M059J (cell line): ENCODE measurements around the gene SLC6A4. TPM values are rescaled to one million over a fixed set of nuclear protein-coding genes. Genes with fewer than 3 reads are reported as not detected.
"Not testable (repeated sequence)": the region's sequence is repeated elsewhere in the genome, so short reads cannot be mapped to it uniquely, and the experiment has no call there.

Experiments
- DNase-seq: peaks from one replicate; pipeline ENCODE4 v3.0.0-alpha.2; 2012; ENCODE audit warnings: low read depth
- total RNA-seq: library from RNA; depleted of rRNA; stranded (reverse); fragments of >200 nt; shearing (Covaris generic); gene quantifications from 2 replicates; pipeline ENCODE4 v1.2.3, GENCODE V29; 2014

Gene SLC6A4
- total RNA-seq, 1 experiment from 2014 or later: 0.12 TPM

DNA sequence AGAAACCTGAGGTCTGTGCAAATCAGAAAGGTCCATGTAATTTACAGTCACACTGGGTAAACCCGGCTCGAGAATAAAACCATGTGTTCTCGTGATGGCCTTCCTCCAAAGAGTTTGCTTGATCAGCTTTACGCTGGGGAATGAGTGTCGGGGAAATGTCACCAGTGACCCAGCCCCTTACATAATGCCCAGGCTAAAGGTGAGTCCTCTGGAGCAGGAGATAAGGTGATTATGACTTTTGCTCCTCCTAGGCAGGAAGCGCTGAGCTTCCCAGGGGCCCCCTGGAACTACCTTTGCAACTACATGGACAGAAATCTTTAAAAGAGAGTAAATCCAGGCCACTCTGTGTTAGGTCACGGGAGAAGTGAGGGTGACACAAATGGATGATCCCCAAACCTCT lies 15.7 kb downstream of the SLC6A4 start:
- no peak for DNase-seq

- no peak for DNase-seq
Measured at GRCh38 chr17:30219315-30219714, 16.2 kb downstream of the SLC6A4 start.

DNA sequence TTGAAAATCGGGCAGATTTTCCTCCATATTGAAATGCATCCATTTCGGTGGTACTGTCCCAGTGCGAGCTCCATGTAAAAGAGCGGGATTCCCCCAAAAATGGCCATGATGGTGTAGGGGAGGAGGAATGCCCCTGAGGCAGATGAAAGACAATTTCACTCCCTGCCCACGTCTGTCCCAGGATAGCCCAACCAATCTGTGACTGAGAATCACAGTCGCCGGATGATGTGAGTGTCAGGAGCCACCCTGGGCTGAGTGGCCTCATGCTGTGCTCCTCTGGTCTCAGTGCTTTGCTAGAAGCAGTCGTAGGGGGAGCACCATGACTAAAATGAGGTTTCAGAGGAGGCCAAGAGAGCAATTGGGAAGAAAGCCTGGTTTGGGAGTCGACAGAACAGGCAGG lies 16.7 kb downstream of the SLC6A4 start:
- DNase-seq: no peak

DNA sequence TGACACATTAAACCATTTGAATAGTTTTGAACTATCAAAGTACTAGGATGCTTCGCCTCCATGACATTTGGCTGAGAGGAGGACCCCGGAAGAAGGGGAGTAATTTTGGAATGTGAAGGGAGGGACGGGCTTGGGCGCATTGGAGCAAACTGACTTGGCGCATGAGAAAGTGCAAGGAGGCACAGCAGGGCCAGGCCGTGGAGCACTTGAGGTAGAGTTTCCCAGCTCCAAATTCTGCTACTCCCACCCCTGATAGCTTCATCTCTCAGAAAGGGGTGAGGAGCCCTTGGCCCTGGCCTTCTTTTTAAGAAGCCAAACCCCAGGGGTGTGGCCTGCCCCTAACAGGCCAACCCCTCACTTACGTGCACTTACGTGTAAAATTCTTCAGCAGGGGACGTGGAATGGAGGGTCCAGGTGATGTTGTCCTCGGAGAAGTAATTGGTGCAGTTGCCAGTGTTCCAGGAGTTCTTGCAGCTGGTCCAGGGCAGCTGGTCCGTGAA lies 17.7 kb downstream of the SLC6A4 start:
- DNase-seq: no peak

DNA sequence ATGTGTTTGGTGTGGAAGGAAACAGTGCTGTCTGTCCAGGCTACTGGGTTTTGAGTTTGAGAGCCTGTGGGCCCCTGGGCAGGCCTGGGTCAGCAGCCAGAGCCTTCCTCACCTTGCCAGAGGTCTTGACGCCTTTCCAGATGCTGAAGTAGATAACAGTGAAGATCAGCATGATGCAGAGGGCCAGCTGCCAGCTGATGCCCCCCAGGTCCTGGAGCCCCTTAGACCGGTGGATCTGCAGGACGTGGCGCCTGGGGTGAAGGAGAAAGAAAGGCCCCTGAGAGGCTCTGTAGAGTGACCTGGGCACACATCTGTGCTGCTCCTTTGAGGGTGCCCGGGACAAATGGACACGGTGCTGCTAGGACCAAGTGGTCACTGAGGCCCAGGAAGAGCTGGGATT lies 18.4 kb downstream of the SLC6A4 start:
- no peak for DNase-seq

DNA sequence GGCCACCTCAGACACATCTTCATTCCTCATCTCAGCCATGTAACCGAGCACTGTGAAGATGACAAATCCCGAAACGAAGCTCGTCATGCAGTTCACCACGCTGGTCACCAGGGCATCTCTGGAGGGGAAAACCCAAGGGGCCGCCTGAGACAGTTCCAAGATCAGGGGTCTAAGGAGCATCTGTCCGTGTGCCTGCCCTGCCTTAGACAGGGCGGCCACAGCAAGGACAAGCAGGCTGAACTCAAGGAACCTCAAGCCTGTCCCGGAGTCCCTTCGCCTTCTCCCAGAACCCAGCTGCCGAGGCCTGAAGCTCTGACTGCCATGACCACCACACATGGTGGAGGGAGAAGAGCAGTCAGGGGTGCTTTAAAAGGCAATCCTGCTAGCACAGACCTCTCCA lies 22.7 kb downstream of the SLC6A4 start:
- DNase-seq: no peak

DNA sequence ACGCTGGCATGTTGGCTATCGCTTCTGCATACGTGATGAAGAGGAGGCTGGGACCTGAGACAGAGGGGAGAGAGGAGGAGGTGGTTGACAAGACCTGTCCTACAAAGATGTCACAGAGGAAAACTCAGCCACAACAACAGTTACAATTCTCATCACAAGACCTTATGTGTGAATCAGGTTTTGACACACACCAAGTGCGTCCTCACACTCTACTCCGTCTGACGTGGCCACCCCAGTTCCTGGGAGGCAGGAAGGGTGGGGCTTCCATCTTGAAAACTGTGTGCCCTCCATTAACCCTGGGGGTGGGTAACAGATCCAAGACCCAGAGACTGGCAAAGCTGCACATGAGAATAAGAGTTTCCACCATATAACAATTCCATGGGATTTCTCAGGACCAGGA lies 24.1 kb downstream of the SLC6A4 start:
- DNase-seq: no peak

DNA sequence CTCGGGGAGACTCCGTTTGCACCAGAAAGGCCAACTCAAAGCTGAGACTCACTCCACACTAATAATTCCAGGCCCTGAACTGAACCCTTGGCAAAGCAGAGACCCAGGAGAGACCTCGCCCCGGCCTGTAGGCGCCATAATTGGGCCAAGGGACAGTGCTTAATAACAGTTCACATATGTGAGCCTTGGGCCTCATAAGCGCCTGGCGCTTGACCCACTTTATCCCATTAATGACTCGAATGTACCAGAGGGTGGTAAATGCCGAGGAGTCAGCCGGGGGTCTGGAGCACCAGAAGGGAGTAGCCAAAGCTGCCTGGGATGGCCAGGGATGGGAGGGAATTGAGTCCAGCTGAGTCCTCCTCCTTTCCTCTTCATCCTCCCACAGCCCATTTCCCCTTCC lies 24.6 kb downstream of the SLC6A4 start:
- no peak for DNase-seq

DNA sequence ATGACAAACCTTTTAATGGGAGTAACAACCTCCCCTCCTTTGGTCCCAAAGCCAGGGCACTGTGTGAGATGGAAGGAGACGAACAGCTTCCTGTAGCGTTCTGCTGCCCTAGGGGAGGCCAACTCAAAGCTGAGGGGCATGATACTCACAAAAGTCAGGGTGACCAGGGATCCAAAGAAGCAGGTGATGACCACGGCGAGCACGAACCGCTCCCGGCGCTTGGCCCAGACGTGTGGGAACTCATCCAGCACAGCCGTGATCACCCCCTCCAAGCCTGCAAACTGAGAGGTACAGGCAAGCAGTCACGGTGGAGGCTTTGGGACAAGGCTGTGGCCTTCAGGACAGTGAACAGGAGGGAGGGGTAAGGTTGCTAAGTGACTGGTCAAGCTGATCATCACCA lies 25.1 kb downstream of the SLC6A4 start:
- DNase-seq: no peak

DNA sequence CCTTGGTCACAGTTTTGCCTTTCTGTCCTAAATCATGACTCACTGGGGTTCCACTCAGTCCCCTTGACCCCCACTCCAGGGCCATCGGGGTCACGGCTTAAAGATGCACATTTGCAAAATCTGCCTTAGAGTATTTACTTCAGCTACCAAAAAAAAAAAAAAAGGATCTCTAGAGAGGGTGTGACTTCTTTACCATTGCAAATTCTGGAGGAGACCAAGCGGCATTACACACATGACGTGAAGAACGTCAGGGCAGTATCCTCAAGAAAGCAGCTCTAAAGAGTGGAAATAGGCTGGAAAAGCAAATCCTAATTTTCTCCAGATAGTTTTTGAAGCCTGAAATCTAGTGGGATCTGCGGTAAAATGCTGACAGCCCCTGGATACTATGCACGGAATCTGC lies 25.6 kb downstream of the SLC6A4 start:
- DNase-seq: no peak

GRCh38 chr17:30208214-30208613 lies 27.3 kb downstream of the SLC6A4 start:
- peak; percentile 40 for DNase-seq

DNA sequence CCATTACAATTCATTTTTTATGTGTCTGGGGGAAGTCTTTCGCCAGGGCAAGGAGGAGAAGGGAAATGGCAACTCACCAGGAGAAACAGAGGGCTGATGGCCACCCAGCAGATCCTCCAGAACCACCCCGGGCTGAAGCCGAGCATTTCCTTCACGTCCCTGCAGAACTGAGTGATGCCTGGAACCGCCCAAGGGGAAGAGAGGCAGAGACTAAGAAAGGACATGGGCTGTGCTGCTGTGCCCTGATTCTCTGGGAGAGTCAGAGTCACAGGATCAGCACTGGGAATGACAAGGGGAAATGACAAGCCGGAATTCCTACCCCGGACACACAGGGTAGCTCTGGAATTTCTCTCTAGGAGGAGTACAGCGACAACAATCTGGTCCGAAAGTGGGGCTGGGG lies 27.8 kb downstream of the SLC6A4 start:
- no peak for DNase-seq

GRCh38 chr17:30203471-30203981 lies 32.0 kb downstream of the SLC6A4 start:
- DNase-seq: no peak

DNA sequence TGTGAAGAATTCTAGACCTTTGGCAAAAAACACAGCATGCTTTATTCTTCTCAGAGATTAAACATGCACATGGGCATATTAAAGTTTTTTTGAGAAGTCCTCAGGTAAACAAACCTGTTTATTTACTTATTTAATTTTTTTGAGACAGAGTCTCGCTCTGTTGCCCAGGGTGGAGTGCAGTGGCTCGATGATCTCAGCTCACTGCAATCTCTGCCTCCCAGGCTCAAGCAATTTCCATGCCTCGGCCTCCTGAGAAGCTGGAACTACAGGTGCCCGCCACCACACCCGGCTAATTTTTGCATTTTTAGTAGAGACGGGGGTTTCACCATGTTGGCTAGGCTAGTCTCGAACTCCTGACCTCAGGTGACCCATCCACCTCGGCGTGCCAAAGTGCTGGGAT lies 34.8 kb downstream of the SLC6A4 start:
- not testable (repeated sequence) for DNase-seq

DNA sequence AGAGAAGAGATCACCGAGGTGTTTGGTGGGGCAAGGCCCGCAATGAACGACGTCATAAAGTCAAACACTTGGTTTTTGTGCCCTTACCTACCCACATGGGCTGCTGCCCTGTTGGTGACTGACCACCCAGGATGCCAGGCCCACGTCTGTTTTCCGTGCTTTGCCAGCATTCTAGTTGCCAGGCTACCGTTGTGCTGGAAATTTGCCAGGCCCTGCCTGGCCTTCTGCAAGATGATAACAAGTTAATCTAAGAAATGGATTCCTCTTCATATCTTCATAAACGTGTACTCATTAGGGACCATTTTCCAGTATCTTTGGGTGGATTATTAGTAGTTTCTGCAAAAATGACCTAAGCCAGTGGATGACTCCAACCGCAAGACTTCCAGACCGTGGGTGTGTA lies 35.4 kb downstream of the SLC6A4 start:
- DNase-seq: no peak

DNA sequence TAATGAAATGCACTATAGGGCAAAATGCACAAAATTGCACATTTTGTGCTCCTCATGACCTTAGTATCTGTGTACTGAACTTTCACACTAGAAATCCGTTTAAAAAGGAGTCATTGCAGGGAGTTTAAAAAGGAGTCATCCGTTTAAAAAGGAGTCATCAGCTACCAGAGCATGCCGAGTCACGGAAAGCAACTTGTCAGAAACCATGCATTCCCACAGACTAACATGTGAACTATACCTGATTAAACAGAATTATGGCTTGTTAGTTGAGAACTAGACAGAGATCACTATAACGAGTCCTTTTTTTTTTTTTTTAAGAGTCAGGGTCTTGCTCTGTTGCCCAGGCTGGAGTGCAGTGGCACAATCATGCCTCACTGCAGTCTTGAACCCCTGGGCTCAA lies 35.9 kb downstream of the SLC6A4 start:
- no peak for DNase-seq

GRCh38 chr17:30197416-30197815 lies 38.1 kb downstream of the SLC6A4 start:
- DNase-seq: no peak

DNA sequence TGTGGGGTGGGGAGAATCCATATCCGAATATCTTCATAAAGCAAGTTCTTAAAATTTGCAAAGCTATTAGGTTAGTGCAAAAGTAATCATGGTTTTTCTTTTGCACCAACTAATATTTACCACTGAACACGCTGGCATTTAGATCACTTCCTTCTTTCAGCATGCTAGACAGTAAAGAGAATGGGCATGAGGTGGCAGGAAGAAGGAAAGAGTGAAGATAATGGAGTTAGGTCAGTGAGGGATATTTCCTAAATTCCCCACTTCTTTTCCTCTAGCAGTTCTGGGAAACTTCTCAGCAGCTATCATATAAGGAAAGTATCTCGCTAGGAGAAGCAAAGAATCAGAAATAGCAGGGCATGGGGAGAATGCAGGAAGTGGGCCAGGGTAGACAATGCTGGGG lies 39.0 kb downstream of the SLC6A4 start:
- no peak for DNase-seq

- no peak for DNase-seq
Measured at GRCh38 chr17:30191072-30191471, 44.4 kb downstream of the SLC6A4 start.

DNA sequence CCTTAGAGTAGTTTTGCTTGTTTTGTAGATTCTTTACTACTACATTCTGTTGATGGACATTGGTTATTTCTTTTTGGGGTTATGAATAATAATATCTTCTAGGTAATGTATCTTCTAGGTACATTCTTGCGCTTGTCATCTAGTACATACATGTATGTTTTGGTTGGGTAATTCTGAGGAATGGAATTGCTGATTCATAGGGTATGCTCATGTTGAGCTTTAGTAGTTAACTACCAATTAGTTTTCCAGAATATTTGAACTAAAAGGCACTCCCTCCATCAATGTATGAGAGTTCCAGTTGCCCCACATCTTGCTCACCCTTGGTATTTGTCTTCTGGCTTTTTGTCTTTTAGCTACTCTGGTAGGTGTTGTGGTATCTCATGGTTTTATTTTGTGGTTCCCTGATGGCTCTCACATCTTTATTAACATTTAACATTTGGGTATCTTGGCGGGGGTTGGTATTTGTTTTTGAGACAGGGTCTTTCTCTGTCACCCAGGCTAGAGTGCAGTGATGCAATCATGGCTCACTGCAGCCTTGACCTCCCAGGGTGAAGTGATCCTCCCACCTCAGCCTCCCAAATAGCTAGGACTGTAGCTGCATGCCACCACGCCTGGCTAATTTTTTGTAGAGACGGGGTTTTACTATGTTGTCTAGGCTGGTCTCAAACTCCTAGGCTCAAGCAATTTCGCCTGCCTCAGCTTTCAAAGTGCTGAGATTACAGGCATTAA lies 47.1 kb downstream of the SLC6A4 start:
- DNase-seq: no peak

DNA sequence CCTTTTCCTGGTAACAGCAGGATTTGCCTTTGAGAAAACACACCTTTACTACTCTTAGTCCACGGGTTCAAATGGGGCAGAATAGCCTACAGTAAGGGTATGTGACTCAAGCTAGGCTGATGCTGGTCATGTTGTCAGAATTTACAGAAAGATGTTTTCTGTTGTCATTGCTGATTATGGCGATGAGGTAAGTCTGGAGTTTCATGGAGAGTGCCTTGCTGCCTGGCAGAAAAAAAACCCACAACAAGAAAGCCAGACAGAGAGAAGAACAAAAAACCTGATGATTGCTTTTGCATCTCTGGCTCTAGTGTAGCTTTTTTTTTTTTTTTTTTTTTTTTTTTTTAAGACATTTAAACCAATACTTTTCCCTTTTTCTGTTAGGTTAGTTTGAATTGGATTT lies 47.9 kb downstream of the SLC6A4 start:
- no peak for DNase-seq

DNA sequence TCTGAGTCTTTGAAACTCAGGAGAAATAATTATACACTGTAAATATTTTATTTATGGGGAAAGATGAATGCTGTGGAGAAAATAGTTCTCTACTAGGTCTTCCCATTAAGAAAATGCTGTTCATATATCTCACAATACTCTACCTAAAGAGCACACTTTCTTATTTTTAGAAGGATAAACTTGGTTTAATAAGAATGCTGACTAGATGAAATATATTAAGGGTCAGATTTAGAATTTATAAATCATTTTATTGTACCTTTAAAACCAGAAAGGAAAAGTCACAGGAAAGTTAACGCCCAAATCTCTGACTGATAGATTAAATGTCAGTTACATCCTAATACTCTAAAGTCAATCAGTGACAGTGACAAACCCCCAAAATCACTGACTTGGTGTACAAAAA lies 48.7 kb downstream of the SLC6A4 start:
- DNase-seq: no peak

DNA sequence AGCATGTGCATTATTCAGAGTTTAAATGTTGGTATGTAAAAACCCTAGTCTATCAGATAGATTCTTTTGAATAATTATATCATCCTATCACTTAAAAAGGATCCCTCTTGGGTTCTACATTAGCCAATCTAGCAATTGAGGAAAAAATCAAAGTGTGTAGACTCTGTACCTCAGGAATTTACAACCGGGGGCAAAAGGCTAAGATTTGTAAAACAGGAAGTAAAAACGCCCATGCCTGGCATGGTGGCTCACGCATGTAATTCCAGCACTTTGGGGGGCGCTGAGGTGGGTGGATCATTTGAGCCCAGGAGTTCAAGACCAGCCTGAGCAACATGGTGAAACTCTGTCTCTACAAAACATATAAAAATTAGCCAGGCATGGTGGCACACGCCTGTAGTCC lies 58.6 kb downstream of the SLC6A4 start:
- no peak for DNase-seq

- no peak for DNase-seq
Measured at GRCh38 chr17:30174556-30174955, 60.9 kb downstream of the SLC6A4 start.
